GM12878 (cell line): ENCODE data around the gene DXO.
"Not testable (repeated sequence)": the region's sequence is repeated elsewhere in the genome, so short reads cannot be mapped to it uniquely, and the experiment has no call there.

ENCODE experiments used
- TF ChIP-seq, protein P1 (sequence below): IDR thresholded peaks from 2 replicates; pipeline ENCODE4 v1.6.1; 2012; ENCODE audit warnings: low read length, inconsistent platforms
- TF ChIP-seq, protein P2 (sequence below): IDR thresholded peaks from 2 replicates; pipeline ENCODE4 v1.6.1; 2011; ENCODE audit warnings: low read depth, low read length, improper control_type of control experiment, borderline replicate concordance
- TF ChIP-seq, protein P3 (sequence below): IDR thresholded peaks from 2 replicates; pipeline ENCODE4 v1.6.1; 2012; ENCODE audit warnings: low read depth, low read length, improper control_type of control experiment

DNA sequence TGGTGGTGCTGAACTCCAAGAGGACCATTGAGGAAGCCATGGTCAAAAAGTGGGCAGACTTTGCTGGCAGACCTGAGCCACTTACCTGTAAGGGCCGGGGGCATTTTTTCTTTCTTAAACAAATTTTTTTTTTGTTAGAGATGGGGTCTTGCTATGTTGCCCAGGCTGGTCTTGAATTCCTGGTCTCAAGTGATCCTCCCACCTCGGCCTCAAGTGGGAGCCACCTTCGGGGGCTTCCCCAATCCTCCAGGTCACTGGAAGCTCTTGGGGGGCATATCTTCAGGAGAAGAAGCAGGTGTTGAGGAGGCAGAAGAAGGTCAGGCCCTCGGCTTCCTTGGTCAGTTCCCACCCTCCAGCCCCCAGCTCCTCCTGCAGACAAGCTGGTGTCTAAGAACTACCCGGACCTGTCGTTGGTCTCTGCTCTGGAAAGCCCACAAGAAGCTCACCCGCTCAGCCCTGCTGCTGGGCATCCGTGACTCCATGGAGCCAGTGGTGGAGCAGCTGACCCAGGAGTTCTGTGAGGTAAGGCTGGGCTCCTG lies 34.1 kb upstream of the DXO start:
- TF ChIP-seq, protein P1, sequence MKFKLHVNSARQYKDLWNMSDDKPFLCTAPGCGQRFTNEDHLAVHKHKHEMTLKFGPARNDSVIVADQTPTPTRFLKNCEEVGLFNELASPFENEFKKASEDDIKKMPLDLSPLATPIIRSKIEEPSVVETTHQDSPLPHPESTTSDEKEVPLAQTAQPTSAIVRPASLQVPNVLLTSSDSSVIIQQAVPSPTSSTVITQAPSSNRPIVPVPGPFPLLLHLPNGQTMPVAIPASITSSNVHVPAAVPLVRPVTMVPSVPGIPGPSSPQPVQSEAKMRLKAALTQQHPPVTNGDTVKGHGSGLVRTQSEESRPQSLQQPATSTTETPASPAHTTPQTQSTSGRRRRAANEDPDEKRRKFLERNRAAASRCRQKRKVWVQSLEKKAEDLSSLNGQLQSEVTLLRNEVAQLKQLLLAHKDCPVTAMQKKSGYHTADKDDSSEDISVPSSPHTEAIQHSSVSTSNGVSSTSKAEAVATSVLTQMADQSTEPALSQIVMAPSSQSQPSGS: not testable (repeated sequence)
- TF ChIP-seq, protein P2, sequence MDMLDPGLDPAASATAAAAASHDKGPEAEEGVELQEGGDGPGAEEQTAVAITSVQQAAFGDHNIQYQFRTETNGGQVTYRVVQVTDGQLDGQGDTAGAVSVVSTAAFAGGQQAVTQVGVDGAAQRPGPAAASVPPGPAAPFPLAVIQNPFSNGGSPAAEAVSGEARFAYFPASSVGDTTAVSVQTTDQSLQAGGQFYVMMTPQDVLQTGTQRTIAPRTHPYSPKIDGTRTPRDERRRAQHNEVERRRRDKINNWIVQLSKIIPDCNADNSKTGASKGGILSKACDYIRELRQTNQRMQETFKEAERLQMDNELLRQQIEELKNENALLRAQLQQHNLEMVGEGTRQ: not testable (repeated sequence)
- TF ChIP-seq, protein P3, sequence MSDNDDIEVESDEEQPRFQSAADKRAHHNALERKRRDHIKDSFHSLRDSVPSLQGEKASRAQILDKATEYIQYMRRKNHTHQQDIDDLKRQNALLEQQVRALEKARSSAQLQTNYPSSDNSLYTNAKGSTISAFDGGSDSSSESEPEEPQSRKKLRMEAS: not testable (repeated sequence)
